Stimulated activated CD8-positive, alpha-beta memory T cell treated with anti-CD3 and anti-CD28 coated beads, Interleukin-2, amount 100 ng/mL, for 1 hour (primary cell): ENCODE measurements around the gene LZTR1.

Experiments used
- DNase-seq, 2 donors: peaks; one replicate each; pipeline ENCODE4 v3.0.0-alpha.2; 2020; ENCODE audit warnings: low read depth in 2 of 2

Gene LZTR1

DNA sequence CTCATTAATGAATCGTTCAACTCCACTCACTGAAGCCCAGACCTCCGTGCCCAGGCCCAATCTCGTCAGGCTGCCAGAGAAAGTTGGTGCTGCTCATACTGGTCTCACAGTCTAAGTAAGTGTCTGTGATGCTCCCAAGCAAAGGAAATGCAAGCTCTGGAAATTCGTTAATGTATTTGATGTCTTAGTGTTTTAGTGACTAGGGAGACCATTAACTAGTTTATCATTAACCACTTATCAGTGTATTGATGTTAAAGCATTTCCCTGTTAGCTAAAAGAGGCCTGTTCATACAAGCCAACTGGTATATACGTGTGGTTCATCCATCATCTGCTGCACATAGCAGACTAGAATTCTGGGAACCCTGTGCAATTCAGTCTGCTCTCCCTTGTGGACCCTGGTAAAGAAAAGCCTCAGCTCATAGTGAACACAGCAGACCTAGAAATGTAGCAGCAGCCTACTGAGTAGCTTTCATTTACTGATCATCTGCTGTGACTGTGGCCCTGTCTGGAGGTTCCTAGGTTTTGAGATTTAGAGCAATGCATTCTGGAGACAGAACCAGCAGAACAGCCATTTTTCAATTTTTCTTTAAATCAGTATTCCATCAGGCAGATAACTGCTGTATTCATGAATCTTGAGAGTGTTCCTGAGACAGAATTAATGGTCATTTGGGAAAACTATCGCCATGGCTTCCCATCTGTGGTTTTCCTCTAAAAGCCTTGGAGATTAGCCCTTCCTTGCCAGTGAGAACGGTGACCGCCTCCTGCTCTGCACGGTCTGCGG lies 30.8 kb upstream of the LZTR1 start:
- no peak for DNase-seq

DNA sequence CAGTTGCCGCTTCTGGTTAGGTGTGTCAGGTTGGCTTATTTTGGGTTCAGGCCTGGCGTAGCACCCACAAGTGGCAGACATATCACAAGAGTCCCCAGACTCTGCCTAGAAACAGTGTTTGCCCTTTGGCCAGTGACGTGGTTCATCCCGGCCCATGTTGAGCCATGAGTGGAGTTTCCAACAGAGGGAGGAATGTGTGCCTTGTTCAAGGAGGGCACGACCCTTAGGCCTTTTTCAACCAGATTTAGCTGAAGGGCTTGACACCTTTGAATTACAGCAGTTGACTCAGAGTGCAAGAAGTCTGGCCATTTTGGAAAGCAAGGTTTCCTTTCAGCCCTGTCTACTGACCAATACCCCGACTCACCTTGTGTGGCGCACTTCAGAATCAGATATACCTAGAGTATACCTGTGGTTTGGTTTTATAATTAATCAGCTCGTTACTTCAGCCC lies 30.1 kb upstream of the LZTR1 start:
- no peak for DNase-seq

DNA sequence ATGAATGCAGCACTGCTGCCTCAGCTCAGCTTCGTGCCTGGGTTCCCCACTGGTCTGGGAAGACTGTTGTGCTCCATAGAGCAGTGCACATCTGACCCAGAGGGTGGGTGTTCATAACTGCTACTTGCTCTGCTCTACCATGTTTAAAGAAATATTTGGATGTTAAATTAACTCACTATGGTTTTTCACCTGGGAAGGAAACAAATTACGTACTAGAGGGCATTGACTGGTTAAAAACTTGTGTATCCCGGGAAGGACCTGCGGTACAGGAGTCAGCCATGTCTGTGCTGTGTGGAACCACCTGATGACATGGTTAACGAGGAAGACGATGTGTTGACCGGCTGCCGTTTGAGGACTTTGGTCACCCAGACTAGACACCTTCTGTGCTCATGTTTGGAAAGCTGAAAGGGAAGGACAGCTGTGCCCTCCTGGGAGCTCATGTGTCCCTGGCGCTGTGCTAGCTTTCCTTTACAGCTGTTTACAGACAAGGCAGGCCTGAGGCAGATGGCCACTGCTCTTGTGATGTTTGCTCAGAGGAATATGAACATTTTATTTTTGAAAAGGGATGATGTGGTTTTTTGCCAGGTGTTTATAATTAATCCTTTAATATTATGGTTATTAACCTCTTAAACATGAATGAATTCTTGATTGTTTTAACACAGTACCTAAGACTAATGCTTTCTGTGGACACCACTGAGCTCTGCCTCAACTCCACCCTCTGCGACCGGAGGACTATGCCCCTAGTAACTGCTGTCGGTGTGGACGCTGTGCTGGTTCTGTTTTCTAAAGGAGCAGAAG lies 29.4 kb upstream of the LZTR1 start:
- DNase-seq, result no peak

DNA sequence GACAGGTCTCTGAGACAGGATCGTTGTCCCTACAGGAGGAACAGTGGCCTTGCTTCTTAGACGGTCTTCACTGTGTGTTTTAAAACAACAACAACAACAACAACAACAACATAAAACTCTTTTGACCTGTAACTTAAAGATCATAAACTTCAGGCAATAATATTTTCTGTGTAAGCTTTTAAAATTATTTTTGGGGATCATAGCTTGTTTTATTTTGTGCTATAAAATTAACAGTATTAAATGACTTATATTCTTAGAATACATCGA lies 28.8 kb upstream of the LZTR1 start:
- DNase-seq, result no peak

DNA sequence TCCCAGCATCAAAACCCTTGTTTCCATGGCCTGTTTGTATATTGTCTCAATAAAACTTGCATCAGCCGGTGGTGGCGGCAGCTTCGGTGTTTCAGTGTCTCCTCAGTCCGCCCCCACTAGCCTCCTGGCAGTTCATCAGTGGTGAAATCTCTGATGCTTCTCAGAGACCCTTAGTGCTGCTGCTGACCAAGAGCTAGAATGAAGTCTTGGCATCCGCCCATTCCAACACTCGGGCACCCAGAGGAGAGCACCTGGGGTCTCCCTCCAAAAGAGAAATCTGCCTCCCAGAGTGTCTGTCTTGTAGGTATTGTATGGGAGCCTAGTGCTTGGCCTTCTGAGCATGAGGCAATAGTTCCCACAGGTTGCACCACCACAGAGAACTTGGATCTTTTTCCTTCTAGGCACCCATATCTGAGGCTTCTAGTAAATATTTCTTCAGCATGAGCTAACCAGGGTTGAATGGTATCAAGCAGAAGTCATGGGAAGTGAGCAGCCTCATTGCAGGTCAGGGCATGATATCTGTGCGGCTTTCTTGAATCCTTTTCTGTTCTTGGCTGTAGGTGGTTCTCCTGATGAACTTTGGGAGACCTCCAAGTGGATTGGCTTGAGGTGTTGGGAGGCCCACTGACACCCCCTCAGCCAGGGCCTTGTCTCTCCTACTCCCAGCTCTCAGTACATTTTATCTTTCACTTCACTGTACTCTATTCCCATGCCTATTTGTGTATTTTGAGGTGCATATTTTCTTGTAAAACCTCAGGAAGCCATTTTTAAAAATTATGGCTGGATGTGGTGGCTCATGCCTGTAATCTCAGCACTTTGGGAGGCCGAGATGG lies 28.2 kb upstream of the LZTR1 start:
- DNase-seq, result no peak

DNA sequence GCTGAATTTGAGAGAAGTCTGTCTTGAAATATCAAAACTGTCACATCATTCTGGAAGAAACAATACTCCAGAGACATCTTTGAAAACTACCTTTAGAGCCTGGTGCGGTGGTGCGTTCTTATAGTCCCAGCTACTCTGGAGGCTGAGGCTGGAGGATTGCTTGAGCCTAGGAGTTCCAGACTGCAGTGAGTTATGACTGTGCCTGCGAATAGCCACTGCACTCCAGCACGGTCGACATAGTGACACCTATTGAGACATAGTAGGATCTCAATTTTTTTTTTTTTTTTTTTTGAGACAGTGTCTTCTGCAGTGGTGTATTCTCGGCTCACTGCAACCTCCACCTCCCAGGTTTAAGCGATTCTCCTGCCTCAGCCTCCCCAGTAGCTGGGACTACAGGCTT lies 26.5 kb upstream of the LZTR1 start:
- DNase-seq, result no peak

DNA sequence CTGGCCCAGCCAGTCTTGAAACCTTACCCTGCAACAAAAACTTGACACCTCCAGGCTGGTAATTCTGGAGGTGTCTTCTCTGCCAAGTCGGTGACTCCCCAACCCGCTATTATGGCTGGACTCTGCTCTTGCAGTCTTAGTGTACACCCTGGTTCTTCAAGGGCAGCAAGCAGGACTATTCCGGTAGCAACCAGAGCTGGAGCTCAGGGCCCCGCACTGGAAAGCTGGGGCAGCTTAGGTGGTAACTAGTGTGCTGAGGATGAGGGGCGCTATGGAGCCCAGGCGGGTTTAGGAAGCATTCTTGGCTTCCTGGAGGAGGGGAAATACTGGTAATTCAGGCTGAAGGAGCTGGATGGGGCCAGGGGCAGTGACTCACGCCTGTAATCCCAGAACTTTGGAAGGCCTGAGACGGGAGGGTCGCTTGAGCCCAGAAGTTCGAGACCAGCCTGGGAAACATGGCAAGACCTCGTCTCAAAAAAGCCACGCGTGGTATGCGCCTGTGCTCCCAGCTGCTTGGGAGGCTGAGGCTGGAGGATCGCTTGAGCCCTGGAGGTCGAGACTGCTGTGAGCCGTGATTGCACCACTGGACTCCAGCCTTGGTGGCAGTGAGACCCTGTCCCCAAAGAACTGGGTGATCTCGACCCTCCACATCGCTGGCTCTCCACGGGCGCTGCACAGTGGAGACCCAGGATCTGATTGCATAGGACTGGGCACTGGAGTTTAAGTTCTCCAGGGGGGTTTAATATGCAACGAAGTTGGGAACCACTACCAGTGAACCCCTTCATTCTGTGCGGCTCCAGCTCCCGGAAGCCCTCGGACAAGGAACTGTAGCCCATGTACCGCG lies 25.6 kb upstream of the LZTR1 start:
- no peak for DNase-seq

DNA sequence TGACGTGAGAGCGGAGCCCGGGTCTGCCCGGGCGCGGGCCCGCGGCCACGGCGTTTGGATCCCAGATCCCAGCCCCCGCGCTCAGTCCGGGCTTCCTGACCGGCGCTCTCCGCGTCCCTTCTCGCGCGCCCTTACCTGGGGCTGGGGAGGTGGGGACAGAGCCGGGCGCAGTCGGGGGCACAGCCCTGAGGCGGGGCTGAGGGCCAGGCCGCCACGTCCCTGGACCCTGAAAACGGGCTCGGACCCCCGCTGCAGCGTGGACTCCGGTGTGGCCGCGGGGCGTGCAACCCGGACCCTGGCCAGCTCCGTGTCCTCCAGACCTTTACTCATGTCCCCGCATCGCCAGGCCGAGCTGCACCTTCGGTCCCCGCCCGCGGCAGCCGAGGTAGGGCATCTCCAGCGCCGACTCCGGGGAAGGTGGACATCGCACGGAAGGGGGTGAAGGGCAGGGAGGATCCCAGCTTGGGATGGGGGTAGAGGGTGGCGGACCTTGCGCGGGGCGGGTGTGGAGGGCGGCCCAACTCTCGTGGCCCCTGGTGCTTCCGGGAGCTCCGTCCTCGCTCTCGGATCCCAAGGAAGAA lies 24.9 kb upstream of the LZTR1 start:
- DNase-seq, result no peak

DNA sequence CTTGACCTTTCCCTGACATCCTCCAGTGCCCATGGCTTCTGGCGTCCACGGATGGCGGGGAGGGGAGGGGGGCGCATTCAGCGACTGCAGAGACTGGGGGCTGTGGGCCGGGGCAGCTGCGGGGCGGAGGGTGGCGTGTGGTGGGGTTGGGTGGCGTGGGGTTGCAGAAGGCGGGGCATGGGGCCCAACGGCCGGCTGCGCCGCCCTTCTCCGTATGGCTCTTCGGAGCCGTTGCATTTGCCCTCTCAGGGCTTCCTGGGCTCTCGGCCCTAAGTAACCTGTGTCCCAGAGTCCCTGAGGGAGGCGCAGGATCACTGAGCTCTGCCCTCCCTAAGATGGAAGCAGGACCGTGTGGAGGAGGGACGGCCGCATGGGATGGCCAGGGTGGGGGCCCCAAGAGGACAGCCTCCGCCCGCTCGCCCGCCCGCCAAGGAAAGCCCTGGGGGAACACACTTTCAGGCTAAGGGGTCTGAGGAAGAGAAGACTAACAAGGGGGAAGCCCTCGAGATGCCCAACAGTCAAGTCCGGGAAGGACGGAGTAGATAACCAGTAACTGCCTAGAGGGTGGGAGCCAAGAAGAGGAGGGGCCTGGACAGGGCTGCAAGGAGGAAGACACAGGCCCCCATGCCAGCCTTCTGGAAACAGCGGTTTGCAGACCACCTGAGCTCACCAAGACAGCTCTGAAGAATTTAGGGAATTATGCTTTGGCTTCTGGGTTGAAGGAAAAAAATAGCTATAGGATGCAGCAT lies 24.2 kb upstream of the LZTR1 start:
- DNase-seq, result no peak

DNA sequence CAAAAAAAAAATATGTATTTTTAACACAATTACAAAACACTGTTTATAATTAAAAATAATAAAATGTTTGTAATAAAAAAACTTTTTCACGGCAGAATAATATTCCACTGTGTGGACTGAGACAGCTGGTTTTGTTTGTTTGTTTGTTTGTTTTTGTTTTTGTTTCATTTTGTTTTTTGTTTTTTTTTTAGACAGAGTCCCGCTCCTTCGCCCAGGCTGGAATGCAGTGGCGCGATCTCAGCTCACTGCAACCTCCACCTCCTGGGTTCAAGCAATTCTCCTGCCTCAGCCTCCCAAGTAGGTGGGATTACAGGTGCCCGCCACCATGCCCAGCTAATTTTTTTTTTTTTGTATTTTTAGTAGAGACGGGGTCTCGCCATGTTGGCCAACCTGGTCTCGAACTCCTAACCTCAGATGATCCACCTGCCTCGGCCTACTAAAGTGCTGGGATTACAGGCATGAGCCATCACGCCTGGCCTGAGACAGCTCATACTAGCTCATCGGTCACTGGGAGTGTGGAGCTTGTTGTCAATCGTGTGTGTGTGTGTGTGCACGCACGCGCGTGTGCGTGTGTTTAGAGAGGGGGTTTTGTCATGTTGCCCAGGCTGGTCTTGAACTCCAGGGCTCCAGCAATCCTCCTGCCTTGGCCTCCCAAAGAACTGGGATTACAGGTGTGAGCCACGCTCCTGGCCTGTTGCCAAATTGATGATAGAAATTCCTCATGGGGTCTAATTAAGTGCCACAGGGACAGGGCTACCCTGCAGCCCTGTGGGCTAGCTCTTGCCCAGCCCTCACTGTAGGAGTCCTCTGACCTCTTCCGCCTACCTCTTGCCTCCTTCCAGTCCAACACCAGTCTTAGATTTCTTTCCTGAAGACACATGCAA lies 22.3 kb upstream of the LZTR1 start:
- DNase-seq, result no peak

DNA sequence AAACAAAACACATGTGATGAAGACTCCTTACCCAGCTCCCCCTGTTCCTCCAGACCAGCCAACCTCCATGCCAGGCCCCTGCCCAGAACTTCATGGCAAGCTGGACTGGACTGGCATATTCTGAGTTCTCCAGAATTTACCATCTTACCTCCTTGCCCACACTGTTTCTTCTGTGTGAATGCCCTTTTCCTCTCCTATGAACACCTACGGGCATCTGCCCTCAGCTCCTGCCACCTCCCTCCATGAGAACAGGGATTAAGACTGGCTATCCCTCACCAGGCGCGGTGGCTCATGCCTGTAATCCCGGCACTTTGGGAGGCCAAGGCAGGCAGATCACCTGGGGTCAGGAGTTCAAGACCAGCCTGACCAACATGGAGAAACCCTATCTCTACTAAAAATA lies 21.5 kb upstream of the LZTR1 start:
- no peak for DNase-seq

DNA sequence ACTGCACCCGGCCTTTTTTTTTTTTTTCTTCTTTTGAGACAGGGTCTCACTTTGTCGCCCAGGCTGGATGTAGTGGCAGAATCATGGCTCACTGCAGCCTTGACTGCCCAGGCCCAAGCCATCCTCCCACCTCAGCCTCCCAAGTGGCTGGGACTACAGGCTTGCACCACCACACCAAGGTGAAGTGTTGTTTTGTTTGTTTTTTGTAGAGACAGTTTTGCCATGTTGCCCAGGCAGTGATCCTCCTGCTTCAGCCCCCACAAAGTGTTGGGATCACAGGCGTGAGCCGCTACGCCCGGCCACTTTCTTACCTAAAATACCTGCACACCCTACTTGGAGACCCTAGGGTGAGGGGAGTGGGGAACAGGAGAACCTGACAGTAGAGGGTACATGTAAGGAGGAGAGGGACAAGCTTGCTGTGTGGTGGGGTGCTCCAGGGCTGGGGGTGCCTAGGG lies 19.6 kb upstream of the LZTR1 start:
- no peak for DNase-seq

DNA sequence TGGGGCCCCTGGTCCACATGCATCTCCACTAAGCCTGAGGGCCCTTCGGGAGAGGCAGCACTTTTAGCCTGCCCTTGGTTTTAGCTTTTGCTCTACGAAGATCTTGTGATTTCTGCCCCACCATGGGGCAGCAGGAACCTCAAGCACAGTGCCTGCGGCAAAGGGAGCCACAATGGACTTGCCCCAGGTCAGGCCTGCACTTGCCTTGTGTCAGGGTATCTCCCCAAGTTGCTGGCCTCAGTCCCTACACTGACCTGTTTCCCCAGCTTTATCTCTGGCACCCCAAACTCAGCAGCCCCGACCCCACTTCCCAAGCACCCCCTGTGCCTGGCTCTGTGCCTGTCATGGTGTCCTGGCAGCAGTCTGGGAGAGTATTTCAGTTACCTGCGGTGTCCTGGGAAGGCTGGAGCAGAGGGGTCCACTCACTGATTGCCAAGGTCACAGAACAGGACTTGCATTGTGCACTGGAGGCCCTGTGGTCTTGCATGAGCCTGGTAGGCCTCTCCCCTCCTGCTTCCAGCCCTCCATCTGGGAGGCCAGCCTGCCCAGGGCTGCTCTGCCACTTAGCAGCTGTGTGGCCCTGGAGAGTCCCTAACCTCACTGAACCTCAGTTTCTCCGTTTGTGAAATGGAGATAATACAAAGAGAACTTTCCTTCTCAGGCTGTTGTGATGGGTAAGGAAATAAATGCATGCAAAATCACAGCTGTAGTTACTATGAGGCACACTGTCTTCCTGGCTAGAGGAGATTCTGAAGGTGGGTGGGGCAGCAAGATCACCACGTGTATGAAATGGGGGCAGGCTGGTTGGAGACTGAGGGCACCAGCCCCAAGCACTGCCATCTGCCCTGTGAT lies 18.7 kb upstream of the LZTR1 start:
- no peak for DNase-seq

DNA sequence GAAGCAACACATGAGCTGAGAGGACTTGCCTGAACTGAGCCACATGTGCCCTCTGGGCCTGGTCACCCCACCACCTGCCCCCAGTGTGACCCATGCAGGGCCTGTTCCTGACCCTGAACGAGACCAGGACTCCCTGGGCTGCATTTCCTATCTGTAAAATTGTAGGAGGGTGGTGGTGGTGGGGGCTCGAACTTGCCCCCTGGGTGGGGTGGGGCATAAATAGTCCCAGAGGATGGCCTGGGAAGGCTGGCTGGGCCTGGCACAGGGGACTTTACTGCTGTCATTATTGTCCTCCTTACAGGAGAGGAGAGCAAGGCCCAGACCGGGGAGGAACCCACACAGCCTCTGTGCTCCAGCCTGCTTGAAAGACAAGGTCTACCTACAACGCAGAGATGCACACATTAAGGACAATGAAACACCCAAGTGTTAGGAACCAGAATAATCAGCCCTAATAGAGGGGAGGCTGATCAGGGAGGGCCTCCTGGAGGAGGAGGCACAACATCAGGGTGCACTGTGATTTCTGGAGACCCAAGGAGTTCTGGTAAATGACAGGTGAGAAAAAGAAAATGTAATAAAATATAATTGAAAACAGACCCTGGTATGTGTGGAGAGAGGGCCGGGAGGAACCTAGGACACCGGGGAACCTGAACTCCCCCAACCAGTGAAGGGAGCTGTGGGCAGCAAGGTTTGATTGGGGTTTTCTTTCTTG lies 17.9 kb upstream of the LZTR1 start:
- DNase-seq, result no peak

DNA sequence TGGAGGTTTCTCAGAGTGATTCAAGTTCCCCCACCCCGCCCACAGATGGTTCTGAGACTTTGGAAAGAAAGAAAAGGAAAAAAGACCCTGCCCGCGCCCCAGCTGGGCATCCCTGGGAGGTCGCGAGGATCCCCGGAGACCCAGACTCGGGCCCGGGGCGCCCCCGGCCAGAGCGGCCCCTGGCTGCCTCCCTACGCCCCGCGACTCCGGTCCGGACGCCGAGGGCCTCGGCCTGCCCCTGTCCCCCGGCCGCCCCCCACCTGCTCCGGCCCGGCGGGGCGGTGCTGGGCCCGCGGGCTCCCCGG lies 17.3 kb upstream of the LZTR1 start:
- DNase-seq, result no peak

DNA sequence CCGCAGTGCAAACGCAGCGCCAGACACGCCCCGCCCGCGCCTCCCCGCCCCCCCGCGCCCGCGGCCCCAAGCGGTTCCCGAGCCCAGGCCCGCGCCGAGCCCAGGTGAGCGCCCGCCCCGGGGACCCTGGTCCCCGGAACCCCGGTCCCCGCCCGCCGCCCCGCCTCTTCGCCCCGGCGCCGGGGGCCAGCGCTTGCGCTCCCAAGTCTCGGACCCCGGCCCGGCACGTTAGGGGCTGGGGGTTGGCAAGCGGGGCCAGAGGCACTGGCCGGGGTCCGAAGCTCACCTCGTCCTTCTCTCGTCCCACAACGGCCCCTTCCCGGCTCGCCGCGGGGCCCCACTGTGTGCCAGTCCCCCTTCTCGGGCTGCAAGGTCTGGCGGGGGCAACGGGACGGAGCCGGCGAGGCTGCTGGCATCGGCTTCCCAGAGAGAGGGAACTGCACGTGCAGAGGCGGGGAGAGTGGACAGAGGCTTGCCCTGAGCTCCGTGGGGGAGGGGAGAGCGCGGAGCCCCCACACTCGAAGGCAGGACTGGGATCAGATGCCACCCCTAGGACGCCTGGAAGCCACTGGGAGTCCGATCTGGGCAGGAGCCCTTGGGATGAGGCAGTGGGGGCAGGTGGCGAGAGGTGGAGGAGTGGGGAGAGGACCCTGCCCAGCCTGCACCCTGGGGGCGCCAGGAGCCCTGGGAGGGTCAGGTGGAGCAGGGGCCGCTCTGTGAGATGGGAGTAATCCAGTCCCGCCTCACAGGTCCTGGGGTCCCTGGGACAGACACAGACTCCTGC lies 16.8 kb upstream of the LZTR1 start:
- DNase-seq, result no peak
